GM18907 (cell line): ENCODE results near the gene PIK3R2.
"Not testable (repeated sequence)": the region's sequence is repeated elsewhere in the genome, so short reads cannot be mapped to it uniquely, and the experiment has no call there.

Experiments used
- ATAC-seq: cut with Tn5 transposase; IDR thresholded peaks from one replicate; pipeline ENCODE4 v1.9.1; 2021; ENCODE audit warnings: mild to moderate bottlenecking, moderate library complexity; ENCODE audit not compliant: unreplicated experiment

PIK3R2 gene

GRCh38 chr19:18152817-18153555 is at the start of gene PIK3R2:
PIK3R2 (plus strand) TSS chr19:18153163; CDS start chr19:18155880, 2,717 bp downstream.
- ATAC-seq: peak; percentile 75

GRCh38 chr19:18104793-18105131 is 48.2 kb upstream of the PIK3R2 start:
- no peak for ATAC-seq

GRCh38 chr19:18105259-18105658 is 47.7 kb upstream of the PIK3R2 start:
- ATAC-seq: not testable (repeated sequence)

- ATAC-seq: no peak
Measured at GRCh38 chr19:18107235-18107634, 45.7 kb upstream of the PIK3R2 start.

GRCh38 chr19:18108897-18109296 is 44.1 kb upstream of the PIK3R2 start:
- no peak for ATAC-seq

- ATAC-seq: no peak
Measured at GRCh38 chr19:18109341-18109732, 43.6 kb upstream of the PIK3R2 start.

GRCh38 chr19:18109733-18110608 is 43.0 kb upstream of the PIK3R2 start:
- no peak for ATAC-seq

- no peak for ATAC-seq
Measured at GRCh38 chr19:18110609-18111232, 42.2 kb upstream of the PIK3R2 start.

- no peak for ATAC-seq
Measured at GRCh38 chr19:18112989-18113478, 39.9 kb upstream of the PIK3R2 start.

- no peak for ATAC-seq
Measured at GRCh38 chr19:18113827-18114226, 39.1 kb upstream of the PIK3R2 start.

- no peak for ATAC-seq
Measured at GRCh38 chr19:18114483-18114882, 38.5 kb upstream of the PIK3R2 start.

- no peak for ATAC-seq
Measured at GRCh38 chr19:18117364-18117691, 35.6 kb upstream of the PIK3R2 start.

GRCh38 chr19:18117692-18118378 is 35.1 kb upstream of the PIK3R2 start:
- peak; percentile 86 for ATAC-seq

- ATAC-seq: no peak
Measured at GRCh38 chr19:18118420-18119012, 34.4 kb upstream of the PIK3R2 start.

- ATAC-seq: no peak
Measured at GRCh38 chr19:18119013-18119716, 33.8 kb upstream of the PIK3R2 start.

- ATAC-seq: no peak
Measured at GRCh38 chr19:18119717-18120105, 33.3 kb upstream of the PIK3R2 start.

- no peak for ATAC-seq
Measured at GRCh38 chr19:18120127-18120526, 32.8 kb upstream of the PIK3R2 start.

GRCh38 chr19:18121166-18121565 is 31.8 kb upstream of the PIK3R2 start:
- no peak for ATAC-seq

- no peak for ATAC-seq
Measured at GRCh38 chr19:18122424-18122823, 30.5 kb upstream of the PIK3R2 start.
